CD4-positive, alpha-beta memory T cell (primary cell): Measurements from ENCODE around the gene ZBTB20. TPM values are rescaled to one million over a fixed set of nuclear protein-coding genes. Genes with fewer than 3 reads are reported as not detected.
A peak's percentile ranks its signal among the peaks of the same experiment; 100 is the strongest.

Source experiments
- CTCF ChIA-PET: fragments of 350-600 bp; sonication (Branson Sonifier 250); formaldehyde crosslinking; loops from one replicate; lab custom pipeline; 2021; ENCODE audit warnings: inconsistent platforms; ENCODE audit not compliant: partially characterized antibody; lab: Charles Lee
- POLR2A ChIA-PET: fragments of 350-600 bp; sonication (Branson Sonifier 250); formaldehyde crosslinking; loops from one replicate; lab custom pipeline; 2021; ENCODE audit not compliant: partially characterized antibody; lab: Charles Lee
- DNase-seq, 5 donors: peaks; one replicate each; pipeline versions ENCODE4 v3.0.0 to v3.0.0-alpha.2; 2020 to 2022; ENCODE audit warnings: mixed read lengths in 1 of 5
- H3K27ac ChIP-seq: one replicate; pipeline ENCODE4 v1.7.0; 2013; ENCODE audit warnings: low read depth, low read length
- H3K27me3 ChIP-seq: 2 replicates; pipeline ENCODE4 v1.7.0; 2013; ENCODE audit warnings: mild to moderate bottlenecking, low read length, moderate library complexity; ENCODE audit not compliant: insufficient read depth
- H3K36me3 ChIP-seq: 2 replicates; pipeline ENCODE4 v1.7.0; 2013; ENCODE audit warnings: mild to moderate bottlenecking, low read length, moderate library complexity; ENCODE audit not compliant: insufficient read depth
- H3K4me1 ChIP-seq: 2 replicates; pipeline ENCODE4 v1.7.0; 2013; ENCODE audit warnings: mild to moderate bottlenecking, low read length, moderate library complexity; ENCODE audit not compliant: insufficient read depth
- H3K4me3 ChIP-seq, 2 donors: one replicate each; pipeline ENCODE4 v1.7.0; 2013; ENCODE audit warnings: low read length in 2 of 2, mild to moderate bottlenecking in 1 of 2
- H3K9me3 ChIP-seq, 2 donors: one replicate each; pipeline ENCODE4 v1.7.0; 2013; ENCODE audit warnings: low read length in 2 of 2, control low read depth in 1 of 2; ENCODE audit not compliant: control insufficient read depth in 1 of 2
- H3K27ac Mint-ChIP-seq, 7 donors: one replicate each; pipeline ENCODE4 v1.8.0; 2020 to 2021; ENCODE audit warnings: mixed read lengths in 7 of 7, mild to moderate bottlenecking in 6 of 7, inconsistent platforms in 3 of 7, moderate library complexity in 3 of 7
- H3K27me3 Mint-ChIP-seq, 2 donors: one replicate each; pipeline ENCODE4 v1.8.0; 2020 to 2021; ENCODE audit warnings: mixed read lengths in 2 of 2
- H3K36me3 Mint-ChIP-seq, 2 donors: one replicate each; pipeline ENCODE4 v1.8.0; 2020 to 2021; ENCODE audit warnings: mixed read lengths in 2 of 2, inconsistent platforms in 1 of 2, mild to moderate bottlenecking in 1 of 2
- H3K4me1 Mint-ChIP-seq, 4 donors: one replicate each; pipeline ENCODE4 v1.8.0; 2020 to 2021; ENCODE audit warnings: mixed read lengths in 4 of 4, mild to moderate bottlenecking in 1 of 4
- H3K4me3 Mint-ChIP-seq, 8 donors: one replicate each; pipeline ENCODE4 v1.8.0; 2020 to 2021; ENCODE audit warnings: mixed read lengths in 8 of 8, mild to moderate bottlenecking in 7 of 8, moderate library complexity in 6 of 8, inconsistent platforms in 3 of 8
- H3K9me3 Mint-ChIP-seq, 8 donors: one replicate each; pipeline ENCODE4 v1.8.0; 2020 to 2021; ENCODE audit warnings: mixed read lengths in 8 of 8, mild to moderate bottlenecking in 5 of 8, inconsistent platforms in 3 of 8, moderate library complexity in 1 of 8
- intact Hi-C: fragments of 100-400 bp; cut with micrococcal nuclease; formaldehyde crosslinking; loops from one replicate; pipeline ENCODE4 v1.15.1; 2023
- microRNA-seq: library from miRNA; unstranded; fragments of <30 nt; microRNA quantifications from one replicate; pipeline ENCODE4 v1.2.0, GENCODE V29; 2021; ENCODE audit warnings: borderline replicate concordance, borderline number of aligned reads, borderline microRNAs expressed, mixed read lengths
- polyA plus RNA-seq, 2 donors: library from polyadenylated mRNA; unstranded; fragments of 300-500 nt; fragmentation: Illumina TruSeq; gene quantifications; one replicate each; pipeline ENCODE4 v1.2.3, GENCODE V29; 2021
- total RNA-seq, 2 experiments: library from RNA; stranded (reverse); gene quantifications; one replicate each; pipeline ENCODE4 v1.2.3, GENCODE V29; 2021

Gene ZBTB20
- total and polyA plus RNA-seq, 4 experiments from 2014 or later, result 21.9 to 58.4 (median 41.4) TPM

DNA sequence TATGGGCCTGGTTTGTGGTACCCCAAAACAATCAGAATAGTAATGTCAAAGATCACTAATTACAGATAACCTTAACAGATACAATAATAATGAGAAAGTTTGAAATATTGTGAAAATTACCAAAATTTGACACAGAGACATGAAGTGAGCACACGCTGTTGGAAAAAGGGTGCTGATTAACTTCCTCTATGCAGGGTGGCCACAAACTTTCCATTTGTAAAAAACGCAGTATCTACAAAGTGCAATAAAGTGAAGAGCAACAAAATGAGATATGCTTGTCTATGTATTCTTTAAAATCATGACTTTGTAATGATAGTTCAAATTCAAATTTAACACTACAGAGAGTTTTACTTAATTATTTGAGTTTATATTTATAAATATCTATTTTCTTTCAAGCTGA, 860.8 kb downstream of the ZBTB20 start:
- no peaks in the 10 kb centered on the region for H3K27me3 Mint-ChIP-seq
- ChIA-PET CTCF (interaction anchor here (1.0 to 11.3 kb wide), 12 partner anchors 8 to 133 kb away, joined by 3 to 153 read pairs (median 6); no protein-coding TSS in a partner anchor), POLR2A (interaction anchor here (0.8 to 4.7 kb wide), 8 partner anchors 8 to 72 kb away, joined by 3 to 59 read pairs (median 11); partner anchors contain the start of gene TIGIT)
- H3K4me1 Mint-ChIP-seq, result peaks cover 14 to 35% (median 28%) of the 10 kb centered on the region in 4 donors
- H3K27ac Mint-ChIP-seq, result peak overlapping the region; percentile 90 to 96 (median 95)
- H3K9me3 Mint-ChIP-seq, result peaks cover 0 to 4% (median 0%) of the 10 kb centered on the region in 8 donors
- H3K36me3 Mint-ChIP-seq, result peaks cover 0 to 5% of the 10 kb centered on the region in 2 donors
- Histone ChIP-seq H3K27ac (peak overlapping the region; percentile 50), H3K4me1 (peaks cover 30% of the 10 kb centered on the region), H3K36me3 (no peaks in the 10 kb centered on the region), H3K27me3 (no peaks in the 10 kb centered on the region), H3K9me3 (no peaks in the 10 kb centered on the region), H3K4me3 (peak overlapping the region in 1 of 2 donors; percentile 21)
- no peak for DNase-seq
- intact Hi-C loops, result no loop called here
- peak overlapping the region; percentile 21 to 88 (median 86) for H3K4me3 Mint-ChIP-seq

- Mint-ChIP-seq H3K4me1 (peaks cover 11 to 29% (median 24%) of the 10 kb centered on the region in 4 donors), H3K4me3 (peak overlapping the region; percentile 21 to 88 (median 86)), H3K27ac (peak overlapping the region; percentile 90 to 96 (median 95)), H3K27me3 (no peaks in the 10 kb centered on the region), H3K9me3 (peaks cover 0 to 4% (median 0%) of the 10 kb centered on the region in 8 donors), H3K36me3 (peaks cover 0 to 5% of the 10 kb centered on the region in 2 donors)
- POLR2A ChIA-PET, result interaction anchor here (0.6 to 4.7 kb wide), 11 partner anchors 8 to 77 kb away, joined by 3 to 59 read pairs (median 9); partner anchors contain the start of gene TIGIT
- H3K27me3 ChIP-seq, result no peaks in the 10 kb centered on the region
- peak overlapping the region; percentile 50 for H3K27ac ChIP-seq
- peaks cover 25% of the 10 kb centered on the region for H3K4me1 ChIP-seq
- intact Hi-C loops, result no loop called here
- H3K9me3 ChIP-seq, result no peaks in the 10 kb centered on the region
- H3K36me3 ChIP-seq, result no peaks in the 10 kb centered on the region
- CTCF ChIA-PET, result interaction anchor here (0.7 to 5.0 kb wide), 16 partner anchors 9 to 134 kb away, joined by 3 to 55 read pairs (median 4); no protein-coding TSS in a partner anchor
- peak in 3 of 5 donors; percentile 29 to 43 (median 37) for DNase-seq
- H3K4me3 ChIP-seq, result peak overlapping the region in 1 of 2 donors; percentile 21
Measured at GRCh38 chr3:114285648-114286230, 861.3 kb downstream of the ZBTB20 start.

- DNase-seq, result no peak
- CTCF ChIA-PET, result interaction anchor here (0.9 to 5.0 kb wide), 11 partner anchors 10 to 134 kb away, joined by 4 to 55 read pairs (median 5); no protein-coding TSS in a partner anchor
- Histone ChIP-seq H3K27ac (no peak overlapping the region), H3K9me3 (no peaks in the 10 kb centered on the region), H3K27me3 (no peaks in the 10 kb centered on the region), H3K4me3 (no peak overlapping the region), H3K36me3 (no peaks in the 10 kb centered on the region), H3K4me1 (peaks cover 18% of the 10 kb centered on the region)
- peak overlapping the region in 4 of 7 donors; percentile 3 to 96 (median 90) for H3K27ac Mint-ChIP-seq
- intact Hi-C loops, result no loop called here
- H3K4me3 Mint-ChIP-seq, result peak overlapping the region in 1 of 8 donors; percentile 4
- H3K36me3 Mint-ChIP-seq, result peaks cover 0 to 5% of the 10 kb centered on the region in 2 donors
- H3K27me3 Mint-ChIP-seq, result no peaks in the 10 kb centered on the region
- H3K4me1 Mint-ChIP-seq, result peaks cover 11 to 25% (median 21%) of the 10 kb centered on the region in 4 donors
- H3K9me3 Mint-ChIP-seq, result peaks cover 0 to 4% (median 0%) of the 10 kb centered on the region in 8 donors
- POLR2A ChIA-PET, result interaction anchor here (1.2 to 4.7 kb wide), 7 partner anchors 9 to 70 kb away, joined by 3 to 59 read pairs (median 11); partner anchors contain the start of gene TIGIT
Measured at GRCh38 chr3:114284644-114285043, 862.4 kb downstream of the ZBTB20 start.

Small RNA genes within 50 kb of the gene (microRNA-seq; reads per million reads assigned to microRNA genes)
- 2.9 reads per million, percentile 8 among the genes with 10 or more reads in this experiment for gene MIR4796
